NCI-H510A treated with DMSO at 0.1 percent for 48 hours (cell line): ENCODE data around the gene ABCB9.

Source experiments
- DNase-seq: peaks from one replicate; lab custom pipeline; 2025; lab: John Stamatoyannopoulos, UW

The ABCB9 gene

GRCh38 chr12:122994781-122995502 lies 28.7 kb upstream of the ABCB9 start:
- no peak for DNase-seq

GRCh38 chr12:122994140-122994675 lies 27.9 kb upstream of the ABCB9 start:
- no peak for DNase-seq

- no peak for DNase-seq
These were observed 26.1 kb upstream of the ABCB9 start for GRCh38 chr12:122992386-122992785.

- no peak for DNase-seq
These were observed 25.5 kb upstream of the ABCB9 start for GRCh38 chr12:122991623-122992275.

GRCh38 chr12:122990961-122991622 lies 24.8 kb upstream of the ABCB9 start:
- DNase-seq = no peak

GRCh38 chr12:122990561-122990960 lies 24.3 kb upstream of the ABCB9 start:
- DNase-seq = no peak

DNA sequence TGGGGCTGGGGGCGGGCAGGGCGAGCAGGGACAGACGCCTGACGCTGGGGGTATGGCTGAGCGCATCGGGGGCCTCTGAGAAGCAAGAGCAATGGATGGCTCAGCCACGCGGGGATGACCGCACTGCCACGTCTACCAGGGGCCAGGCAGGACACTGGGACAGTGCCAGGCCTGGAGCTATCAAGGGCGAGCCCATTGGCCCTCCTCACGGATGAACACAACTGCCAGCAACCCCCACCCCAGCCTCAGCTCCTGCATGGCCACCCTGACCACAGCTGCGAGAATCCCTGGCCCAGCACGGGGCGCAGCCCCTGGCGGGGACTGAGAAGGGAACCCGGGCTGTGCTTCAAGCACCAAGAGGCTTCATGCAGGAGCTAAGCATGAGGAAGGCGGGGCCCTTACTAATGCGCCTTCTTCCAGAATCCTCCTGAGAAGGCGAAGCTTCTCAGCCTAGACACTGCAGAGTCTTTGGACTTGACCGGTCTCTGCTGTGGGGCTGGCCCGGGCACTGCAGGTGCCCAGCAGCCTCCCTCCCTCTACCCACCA lies 23.7 kb upstream of the ABCB9 start:
- DNase-seq = no peak

DNA sequence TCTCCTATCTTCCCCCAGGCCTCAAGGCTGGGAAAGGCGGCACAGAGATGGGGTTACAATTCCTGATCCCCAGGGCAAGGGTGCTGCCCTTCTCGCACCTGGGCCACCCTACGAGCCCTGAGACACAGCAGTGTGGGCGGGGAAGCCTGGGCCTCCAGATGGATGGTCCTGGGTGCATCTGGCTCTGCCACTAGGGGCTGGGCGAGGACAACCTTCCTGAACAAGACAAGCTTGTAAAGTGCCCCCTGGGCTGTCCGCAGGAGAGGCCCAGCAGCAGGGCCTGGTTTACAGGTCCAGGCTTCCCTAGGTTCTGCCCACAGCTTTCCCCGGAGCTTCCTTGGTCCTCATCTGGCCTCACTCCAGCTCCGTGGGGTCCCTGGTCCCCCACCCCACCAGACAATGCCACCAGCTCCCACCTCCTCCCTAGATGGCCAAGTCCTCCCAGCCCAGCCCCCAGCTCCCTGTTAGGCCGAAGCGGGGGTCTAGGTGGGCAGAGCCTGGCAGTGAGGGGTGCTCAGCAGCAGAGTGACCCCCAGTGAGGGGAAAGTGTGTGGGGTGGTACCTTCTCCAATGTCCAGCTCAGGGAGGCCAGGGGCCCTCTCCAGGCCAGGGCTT lies 23.1 kb upstream of the ABCB9 start:
- DNase-seq = no peak

DNA sequence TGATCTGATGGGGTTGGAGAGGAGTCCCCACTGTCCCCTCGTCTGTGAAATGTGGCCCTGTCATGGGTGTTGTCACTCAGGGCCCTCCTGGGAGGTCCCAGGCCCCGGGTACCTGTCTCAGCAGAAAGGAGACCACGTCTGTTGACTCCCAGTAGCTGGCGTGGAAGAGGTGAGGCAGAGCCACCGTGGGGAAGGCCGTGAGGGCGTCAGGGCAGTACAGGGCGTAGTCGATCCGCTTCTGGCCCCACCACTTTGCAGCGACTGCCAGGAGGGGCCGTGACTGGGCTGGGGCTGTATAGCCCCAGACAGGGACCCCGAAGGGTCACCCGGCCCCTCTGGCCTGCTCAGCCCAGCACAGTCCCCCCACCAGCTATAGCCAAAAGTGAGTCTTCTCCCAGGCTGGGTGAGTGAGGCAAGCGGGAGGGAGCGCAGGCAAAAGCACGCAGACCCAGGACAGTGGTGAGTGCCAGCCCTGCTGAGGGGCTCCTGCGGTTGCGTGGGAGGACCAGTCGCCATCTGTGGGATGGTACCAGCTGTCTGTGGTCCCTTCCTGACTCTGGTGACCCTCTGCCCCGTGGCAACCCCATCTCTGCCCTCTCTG lies 22.4 kb upstream of the ABCB9 start:
- no peak for DNase-seq

- DNase-seq = no peak
These were observed 21.8 kb upstream of the ABCB9 start for GRCh38 chr12:122988036-122988435.

- DNase-seq = no peak
These were observed 21.1 kb upstream of the ABCB9 start for GRCh38 chr12:122987086-122987951.

GRCh38 chr12:122986258-122986871 lies 20.1 kb upstream of the ABCB9 start:
- no peak for DNase-seq

DNA sequence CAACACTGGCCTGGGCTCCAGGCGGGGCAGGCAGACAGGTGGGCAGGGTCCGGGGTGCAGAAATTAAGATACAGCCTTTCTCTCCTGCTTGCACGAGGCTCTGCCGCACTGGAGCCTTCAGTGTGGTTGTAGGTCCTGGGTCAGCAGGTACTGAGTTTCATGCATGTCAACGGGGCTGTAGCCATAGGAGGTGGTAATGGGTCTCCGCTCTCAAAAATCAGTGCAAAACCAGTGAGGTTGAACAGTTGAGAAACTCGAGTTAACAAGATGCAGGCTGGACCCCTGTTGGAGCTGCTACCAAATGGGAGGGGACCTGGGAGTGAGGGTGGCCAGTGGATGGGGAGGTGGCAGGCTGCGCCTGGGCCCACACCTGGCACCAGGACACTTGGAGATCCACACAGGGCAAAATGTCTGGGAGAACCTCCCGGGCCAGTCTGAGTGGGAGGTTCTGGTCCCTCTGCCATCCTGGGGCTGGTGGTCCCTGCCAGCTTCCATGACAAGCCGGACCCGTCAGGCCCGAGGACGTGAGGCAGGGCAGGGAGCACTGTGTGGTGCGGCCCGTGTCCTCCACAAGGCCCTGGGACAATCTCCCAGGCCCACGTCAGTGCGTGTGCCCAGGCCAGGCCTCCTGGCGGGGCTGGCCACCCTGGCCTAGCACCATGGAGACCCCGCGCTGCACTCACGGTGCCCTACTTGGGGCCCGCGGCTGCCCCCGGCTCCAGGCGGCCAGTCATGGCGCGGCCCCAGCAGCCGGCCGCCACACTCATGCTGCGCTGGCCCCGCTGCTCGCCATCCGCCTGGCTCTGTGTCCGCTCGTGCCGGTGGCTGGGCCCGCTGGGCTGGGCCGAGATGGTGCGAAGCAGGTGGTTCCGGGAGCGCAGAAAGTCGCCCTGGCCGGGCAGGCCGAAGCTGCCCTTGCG lies 19.3 kb upstream of the ABCB9 start:
- DNase-seq = no peak

GRCh38 chr12:122984612-122985337 lies 18.5 kb upstream of the ABCB9 start:
- no peak for DNase-seq

- DNase-seq = no peak
These were observed 17.7 kb upstream of the ABCB9 start for GRCh38 chr12:122983789-122984515.

DNA sequence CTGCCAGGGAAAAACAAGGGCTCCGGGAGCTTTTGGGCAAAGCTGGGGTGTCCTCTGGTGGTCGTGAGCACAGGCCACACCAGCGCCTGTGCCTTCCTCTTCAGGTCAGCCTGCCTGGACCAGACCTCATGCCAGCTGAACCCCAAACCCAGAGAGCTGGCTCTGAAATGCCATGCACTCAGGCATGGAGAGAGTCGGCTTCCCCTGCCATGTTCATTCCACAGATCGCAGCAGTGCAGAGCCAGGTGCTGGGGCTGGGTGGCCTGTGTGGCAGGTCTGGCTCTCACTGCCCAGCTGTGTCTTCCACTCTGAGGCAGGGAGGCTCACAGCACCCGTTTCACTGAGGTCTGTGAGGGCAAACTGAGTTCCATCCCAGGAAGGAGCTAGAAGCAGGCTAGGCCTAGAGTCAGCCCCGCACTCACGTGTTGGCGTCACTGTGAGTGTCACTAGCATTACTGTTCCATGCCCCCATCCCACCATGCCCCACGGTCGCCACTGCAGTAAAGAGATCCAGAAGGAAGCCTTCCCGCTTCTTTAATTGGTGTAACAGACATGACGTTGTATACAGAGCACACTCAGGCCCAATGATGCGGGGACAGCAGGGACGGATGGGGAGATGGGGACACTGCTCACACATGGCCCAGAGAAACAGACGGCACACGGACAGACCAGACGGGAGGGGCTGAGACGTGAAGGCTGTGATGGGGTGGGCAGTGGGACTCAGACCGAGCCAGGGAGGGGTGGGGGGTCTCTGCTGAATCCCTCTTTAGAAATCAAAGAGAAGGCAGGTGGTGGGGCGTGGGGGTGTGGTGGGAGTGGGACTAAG lies 16.9 kb upstream of the ABCB9 start:
- no peak for DNase-seq

DNA sequence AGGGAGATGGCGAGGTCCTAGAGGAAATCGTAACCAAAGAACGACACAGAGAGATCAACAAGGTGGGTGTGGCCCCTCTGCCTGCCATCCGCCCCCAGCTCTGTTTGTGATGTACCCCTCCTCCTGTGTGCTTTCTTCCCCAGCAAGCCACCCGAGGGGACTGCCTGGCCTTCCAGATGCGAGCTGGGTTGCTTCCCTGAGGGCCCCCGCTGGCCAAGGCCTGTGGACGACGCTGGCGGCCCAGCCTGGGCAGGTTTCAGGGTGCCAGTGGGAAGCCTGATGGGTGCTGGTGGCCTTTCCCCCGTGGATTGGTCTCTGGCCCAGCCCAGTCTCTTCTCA lies 16.2 kb upstream of the ABCB9 start:
- no peak for DNase-seq
